NCI-H1436 treated with DMSO at 0.1 percent for 48 hours (cell line): ENCODE data around the gene DAB2IP.

Experiments used
- DNase-seq: peaks from one replicate; lab custom pipeline; 2025; lab: John Stamatoyannopoulos, UW

Gene DAB2IP

DNA sequence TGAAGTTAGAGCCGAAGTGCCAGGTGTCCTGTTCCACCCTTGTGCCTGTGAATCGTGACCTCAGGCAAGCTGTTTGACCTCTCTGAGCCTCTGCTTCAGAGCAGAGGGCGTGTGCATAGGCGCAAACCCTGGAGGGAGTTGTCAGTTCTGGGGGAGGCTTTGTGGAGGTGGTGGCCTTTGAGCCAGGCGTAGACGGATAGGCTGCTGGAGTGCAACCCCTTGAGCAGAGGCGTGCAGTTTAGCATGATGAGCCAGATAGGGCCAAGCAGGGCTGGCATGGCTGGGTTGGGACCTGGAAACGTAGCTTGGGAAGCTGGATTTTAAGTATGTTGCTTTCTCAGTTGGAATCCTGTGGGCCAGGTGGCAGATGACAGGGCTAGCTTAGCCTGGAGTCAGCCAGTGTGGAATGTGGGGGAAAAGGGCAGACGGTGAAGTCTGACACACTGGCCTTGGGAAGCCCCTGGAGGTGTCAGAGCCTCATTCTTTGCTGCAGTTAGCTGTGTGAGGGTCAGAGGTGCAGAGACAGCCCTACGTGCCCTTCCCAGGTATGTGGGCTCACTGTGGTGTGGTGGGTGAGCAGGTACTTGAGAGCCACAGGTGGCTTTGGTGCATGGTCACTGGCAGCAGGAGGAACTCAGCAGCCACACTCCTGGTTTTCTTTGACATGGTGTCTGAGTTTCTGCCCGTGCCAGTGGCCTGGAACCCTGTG lies 93.4 kb downstream of the DAB2IP start:
- no peak for DNase-seq

DNA sequence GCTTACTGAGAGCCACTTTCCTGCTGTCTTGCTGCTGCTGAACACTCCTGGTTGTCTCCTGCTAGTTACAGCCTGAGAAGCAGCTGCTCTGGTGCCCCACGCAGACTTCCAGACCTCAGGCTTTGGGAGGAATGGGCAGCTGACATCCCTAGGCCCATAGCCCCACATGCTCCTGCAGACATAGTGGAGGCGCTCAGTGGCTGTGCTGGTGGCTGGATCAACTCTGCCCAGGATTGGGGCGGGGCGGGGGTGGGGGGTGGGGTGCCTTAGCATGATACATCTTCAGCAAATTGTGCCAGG lies 93.9 kb downstream of the DAB2IP start:
- no peak for DNase-seq

DNA sequence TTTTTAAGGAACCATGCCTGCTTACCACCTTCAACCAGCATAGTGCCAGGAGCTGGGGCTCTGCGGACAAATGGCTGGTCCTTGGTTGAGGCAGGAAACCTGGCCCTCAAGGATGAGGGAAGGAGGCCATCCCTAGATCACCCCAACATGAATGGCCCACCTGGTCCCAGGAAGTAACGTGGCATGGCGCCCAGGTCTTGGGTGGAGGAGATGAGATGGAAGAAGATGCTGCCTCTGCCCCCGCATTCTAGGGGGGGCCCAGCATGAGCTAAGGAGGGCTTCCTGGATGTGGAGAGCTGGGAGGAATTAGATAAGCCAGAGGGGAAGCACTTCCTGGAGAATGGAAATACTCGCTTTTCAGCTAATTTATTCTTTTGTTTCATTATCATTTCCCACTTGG lies 95.0 kb downstream of the DAB2IP start:
- no peak for DNase-seq

DNA sequence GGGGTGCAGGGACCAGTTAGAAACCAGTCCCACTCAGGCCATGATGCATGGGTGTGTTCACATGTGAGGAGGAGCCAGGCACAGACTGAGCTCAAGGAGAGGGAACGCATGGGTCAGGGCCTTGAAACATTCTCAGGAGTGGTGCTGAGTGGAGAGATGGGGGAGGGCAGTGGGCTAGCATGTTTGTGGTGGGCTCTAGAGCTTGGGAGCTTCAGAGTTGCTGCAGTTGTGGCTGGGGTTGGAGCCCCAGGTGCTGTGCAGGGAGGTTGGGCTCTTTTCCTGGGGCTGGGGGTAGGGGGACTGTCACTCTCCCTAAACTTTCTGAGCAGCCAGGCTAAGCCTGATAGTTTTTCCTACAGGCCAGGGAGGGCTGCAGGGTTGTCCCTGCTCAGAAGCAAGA lies 95.4 kb downstream of the DAB2IP start:
- DNase-seq: no peak

DNA sequence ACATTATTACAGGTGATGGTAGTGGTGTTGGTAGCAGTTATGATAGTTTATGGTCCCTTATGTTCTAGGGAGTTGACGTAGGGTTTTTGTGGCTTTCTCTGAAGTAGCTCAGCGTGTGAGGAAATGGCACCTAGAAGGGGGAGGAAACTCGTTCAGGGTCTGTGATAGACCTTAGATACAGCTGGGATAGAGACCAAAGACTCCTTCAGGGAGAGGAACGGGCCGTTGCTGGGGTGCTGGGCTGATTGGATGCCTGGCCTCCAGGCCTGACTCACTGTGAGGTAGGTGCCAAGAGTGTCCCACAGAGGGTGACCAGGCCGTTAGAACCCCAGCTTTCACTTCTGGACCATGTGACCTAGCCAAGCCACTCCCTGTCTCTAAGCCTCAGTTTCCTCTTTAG lies 96.6 kb downstream of the DAB2IP start:
- DNase-seq: no peak

DNA sequence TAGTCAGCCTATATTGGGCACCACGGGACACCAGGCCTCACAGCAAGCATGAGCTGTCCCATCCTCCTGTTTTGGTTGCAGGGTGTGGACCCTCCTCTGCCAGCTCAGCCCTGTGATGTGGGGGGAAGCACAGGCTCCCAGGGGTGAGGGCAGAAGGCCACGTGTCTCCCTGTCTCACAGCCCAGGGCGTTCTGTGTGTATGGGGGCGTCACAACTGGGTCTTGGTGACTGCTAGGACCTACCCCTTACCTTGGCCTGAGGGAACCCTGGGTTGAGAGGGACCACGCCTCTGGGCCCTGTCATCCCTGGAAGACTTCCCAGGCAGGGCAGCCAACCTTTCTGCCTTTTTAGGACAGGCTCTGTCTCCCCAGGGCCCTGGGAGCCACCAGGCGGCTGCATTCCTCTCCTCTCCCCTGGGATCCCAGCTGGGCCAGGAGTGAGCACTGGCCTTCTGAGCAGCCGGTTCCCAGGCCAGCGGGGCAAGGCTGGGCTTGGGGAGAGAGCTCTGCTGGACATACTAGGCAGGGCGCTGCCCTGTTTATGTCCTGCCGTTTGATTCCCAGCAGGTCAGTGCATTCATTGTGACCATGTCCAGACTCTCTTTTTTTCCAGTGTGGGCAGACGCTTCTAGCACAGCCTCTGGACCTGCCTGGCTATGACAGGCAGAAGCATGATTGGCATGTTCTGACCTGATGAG lies 97.4 kb downstream of the DAB2IP start:
- DNase-seq: no peak

DNA sequence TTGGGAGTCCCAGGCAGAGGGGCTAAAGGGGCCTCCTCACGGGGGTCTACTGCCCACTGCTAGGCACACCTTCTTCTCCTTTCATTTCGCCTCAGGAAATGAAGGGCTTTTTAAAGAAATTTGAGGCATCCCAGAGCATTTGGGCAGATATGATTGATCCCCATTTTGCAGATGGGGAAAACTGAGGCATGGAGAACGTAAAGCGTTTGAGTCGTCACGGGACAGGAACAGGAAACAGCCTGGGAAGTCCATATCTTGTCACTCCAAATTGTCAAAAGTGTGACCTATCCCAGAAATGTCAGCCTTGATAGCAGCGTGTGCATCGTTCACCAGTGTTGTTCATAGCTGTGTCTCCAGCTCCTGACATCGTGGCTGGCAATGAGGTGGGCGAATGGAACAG lies 98.2 kb downstream of the DAB2IP start:
- no peak for DNase-seq

DNA sequence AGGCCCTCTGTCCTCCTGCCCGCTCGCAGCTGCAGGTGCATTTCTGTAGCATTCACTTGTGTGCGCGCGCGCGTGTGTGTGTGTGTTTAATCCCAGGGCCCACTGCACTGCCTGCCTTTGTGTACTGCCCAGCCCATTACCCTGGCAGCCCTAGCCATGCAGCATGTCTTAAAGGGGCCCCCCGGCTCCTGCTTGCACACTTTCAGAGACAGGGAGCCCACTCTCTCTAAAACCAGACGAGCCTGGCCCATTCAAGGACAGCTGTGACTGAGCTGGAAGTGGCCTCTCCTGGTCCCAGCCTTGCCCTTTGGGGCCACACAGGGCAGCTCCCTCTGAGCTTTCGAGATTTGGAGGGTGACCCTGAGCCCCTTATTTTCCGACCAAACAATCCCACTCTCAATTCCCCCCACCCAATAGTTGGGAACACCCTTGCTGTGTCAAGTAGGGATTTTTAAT lies 98.9 kb downstream of the DAB2IP start:
- no peak for DNase-seq

DNA sequence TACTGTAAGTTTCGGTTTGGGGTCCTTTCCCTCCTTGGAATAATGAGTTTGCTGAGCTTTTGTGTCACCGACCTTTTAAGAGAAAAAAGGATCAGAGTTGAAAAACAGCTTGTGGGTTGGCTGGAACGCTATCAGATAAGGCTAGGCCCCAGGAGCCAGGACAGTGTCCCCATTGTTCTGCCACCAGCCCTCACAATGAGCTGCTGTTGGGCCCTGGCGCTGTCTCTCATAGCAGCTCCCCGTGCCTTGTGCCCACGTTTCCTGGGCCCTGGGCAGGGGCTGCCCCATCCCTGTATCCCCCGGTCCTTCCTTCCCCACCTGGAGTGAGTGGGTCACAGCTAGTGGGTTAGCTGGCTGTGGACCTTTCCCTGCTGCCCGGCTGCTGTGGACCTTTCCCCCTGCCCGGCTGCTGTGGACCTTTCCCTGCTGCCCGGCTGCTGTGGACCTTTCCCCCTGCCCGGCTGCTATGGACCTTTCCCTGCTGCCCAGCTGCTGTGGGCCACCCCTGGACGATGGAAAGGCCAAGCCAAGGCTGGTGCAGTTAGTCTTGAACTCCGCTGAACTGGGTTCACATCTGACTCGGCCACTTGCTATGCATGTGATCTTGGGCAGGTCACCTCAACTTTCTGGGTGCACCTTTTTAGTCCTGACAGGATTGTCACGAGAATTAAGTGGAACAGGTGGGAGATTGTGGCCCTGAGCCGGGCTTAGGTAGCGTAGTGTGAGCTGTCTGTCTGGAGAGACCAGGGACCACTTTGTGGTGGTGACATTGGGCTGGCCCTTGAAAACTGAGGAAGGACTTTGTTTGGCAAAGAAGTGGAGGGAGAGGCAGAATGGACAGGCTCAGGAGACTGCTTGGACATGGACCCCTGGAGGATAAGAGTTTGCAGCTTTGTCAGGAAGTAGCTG lies 99.5 kb downstream of the DAB2IP start:
- DNase-seq: no peak

DNA sequence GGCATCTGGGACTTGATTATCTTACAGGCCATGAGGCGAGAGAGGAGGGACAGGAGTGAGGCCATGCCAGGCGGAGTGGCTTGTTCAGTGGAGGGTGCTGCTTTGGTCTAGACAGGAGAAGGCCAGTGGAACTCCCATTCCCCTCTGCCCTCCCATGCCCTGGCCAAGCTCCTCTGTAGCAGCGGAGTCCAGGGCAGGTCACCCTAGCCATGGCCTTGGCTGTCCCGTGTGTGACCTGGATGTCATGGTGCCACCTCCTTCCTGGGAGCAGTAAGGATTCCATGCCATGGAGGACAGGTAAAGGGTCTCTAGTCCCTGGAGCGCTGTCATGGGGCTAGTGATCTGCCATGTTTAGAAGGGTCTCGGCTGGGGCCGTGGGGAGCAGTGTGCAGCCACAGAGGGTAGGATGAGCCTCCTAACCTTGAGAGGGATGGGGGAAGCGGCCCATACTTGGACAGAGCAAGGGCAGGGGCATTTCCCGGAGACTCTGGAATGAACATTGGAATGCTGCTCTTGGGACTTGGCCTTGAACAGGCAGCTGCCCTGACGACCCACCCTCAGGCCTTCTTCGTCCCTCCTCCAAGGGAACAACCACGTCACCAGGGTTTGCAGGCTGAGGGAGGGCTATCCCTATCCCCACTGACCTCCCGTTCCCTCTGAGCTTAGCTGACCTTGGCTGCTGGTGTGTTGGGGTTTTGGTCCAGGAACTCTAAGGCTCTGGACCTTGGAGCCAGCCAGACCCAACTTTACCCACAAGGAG lies 100.4 kb downstream of the DAB2IP start:
- no peak for DNase-seq

DNA sequence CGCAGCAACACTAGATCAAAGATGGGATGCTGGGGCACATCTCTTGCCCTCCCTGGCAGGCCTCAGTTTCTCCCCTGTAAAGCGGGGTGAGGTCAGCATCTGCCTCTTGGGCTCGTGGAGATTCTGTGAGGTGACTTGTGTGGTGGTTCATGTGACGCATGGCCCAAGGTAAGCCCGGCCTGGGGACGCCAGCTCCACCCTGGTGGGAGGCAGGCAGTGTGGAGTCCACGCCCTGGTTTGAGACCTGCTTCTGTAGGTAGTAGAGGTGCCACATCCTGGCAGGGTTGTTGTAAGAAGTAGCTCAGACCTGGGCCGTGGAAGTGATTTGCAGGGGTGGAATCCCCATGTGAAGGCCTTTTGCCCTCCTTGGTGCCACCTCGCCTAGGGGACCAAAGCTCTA lies 101.5 kb downstream of the DAB2IP start:
- DNase-seq: no peak

DNA sequence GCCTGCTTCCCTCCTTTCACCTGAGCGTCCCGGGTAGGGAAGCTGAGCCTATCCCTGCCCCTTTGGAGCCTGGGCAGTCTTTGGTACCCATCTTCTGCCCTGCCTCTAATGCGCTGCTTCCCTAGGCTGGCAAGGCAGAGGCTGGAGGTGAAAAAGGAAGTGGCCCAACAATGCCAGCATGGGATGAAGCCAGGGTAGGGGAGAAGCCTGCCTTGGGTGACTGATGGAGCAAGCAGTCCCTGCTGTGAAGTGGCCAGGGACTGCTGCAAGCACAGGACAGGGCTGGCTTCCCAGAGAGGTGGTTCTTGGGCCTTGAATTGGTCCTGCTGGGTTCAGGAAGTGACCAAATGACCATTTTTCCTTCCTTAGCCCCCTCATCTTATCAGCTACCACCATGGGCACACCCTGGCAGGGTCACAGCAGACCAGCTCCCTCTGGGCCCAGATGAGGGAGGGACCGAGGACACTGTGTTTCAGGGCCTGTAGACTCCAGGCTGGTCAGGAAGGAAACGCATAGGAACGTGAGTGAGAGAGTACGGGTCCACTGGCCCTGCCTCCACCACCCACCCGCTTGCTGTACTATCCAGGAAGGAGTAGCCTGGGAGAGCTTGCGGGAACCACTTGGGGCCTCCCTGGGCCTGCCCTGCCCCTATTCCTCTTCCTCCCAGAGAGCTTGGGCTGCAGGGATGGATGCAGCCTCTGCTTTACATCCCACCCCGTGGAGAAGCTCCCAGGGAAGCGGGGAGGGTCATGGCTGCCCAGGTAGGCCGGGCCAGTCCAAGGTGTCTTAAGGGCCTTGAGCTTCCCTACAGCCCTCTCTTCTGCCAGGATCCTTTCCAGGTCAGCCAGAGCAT lies 102.6 kb downstream of the DAB2IP start:
- DNase-seq: no peak

DNA sequence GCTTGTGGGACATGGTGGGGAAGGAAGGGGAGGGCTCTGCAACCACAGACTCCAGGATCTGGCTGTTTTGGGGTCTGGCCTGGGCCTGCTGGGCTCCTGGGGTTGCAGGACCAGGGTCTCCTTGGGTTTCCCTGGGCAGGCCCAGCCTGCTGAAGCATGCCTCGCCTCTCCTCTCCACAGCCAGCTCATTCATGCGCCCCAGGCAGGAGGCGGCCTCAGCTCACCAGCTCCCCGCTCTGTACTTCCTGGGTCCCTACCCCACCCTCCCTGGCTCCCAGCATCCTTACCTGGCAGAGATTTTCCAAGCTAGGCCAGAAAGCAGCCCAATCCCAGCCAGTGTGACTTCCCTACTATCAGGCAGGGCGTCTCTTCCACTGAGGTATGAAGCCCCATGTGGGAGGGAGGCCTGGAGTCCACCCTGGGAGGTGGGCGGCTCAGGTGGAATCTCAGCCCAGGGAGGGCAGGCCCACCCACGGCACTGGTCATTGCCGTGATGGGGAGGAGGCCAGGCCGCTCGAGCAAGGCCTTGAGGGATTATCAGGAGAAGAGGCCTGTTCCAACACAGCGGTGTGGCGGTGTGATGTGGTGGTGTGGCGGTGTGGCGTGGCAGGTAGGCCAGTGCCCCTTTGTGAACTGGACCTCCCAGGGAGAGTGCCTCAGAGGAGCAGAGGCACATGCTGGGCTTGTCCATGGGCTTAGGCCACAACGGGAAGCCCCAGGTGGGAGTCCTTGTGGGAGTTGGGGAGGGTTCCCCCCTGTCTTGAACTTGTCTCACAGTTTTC lies 103.4 kb downstream of the DAB2IP start:
- DNase-seq: no peak

DNA sequence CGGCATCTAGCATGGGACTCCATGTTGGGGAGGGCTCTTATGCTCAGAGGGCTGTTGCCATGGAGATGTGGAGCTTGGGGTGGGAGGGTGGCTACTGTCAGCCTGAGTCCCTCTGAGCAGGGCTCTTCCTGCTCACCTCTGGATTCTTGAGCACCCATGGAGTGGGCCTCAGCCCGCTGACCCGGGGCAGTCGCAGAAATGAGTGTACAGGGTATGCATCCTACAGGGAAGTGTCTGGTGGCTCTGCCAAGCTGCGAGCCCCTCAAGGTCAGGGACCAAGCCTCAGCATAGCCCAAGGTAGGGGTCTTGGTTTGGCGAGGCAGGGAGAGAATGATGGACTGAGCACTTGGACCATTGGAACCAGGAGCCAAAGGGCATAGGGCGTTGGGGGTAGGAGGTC lies 104.1 kb downstream of the DAB2IP start:
- DNase-seq: no peak

DNA sequence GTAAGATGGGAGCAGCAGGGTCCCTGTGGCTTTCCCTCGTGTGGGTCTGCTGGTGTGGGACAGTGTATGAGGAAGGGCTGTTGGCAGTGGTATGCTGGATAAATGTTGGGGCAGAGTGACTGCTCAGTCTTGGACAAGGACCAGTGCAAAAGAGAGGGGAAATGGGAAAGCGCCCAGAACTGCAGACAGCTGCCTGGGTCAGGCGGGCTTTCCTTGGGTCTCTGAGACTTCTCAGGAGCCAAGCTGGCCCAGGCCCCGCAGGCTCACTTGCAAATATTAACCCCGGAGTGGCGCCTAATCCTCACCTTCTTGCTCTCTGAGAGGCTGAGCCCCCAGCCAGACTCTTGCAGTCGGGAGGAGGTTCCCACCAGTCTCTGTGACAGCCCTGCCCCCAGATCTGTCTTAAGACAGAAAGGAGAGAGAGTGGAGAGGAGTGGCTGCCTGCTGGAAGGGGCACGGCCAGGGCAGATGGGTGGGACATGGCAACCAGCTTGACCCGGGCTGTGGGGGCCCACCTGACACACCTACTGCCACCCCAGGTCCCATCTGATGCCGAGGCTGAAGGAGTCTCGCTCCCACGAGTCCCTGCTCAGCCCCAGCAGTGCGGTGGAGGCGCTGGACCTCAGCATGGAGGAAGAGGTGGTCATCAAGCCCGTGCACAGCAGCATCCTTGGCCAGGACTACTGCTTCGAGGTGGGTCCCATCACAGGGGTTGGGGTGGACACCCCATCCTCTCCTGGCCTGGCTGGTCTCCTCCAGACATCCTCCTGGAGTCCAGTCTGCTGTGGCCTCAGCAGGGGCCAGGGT lies 105.2 kb downstream of the DAB2IP start:
- no peak for DNase-seq

DNA sequence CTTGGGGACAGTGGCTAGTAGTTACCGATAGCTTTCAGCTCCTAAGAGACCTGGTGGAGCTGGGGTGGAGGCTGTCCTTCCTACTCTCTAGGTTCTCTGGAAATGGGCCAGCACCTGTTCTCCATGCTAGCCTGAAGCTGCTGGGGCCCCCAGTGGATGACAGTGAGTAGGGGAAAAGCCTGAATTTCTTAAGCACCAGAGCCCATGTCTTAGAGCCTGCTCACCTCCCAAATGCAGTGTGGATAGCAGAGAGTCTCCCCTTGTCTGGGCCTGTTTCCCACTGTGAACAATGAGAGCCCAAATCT lies 105.8 kb downstream of the DAB2IP start:
- no peak for DNase-seq

DNA sequence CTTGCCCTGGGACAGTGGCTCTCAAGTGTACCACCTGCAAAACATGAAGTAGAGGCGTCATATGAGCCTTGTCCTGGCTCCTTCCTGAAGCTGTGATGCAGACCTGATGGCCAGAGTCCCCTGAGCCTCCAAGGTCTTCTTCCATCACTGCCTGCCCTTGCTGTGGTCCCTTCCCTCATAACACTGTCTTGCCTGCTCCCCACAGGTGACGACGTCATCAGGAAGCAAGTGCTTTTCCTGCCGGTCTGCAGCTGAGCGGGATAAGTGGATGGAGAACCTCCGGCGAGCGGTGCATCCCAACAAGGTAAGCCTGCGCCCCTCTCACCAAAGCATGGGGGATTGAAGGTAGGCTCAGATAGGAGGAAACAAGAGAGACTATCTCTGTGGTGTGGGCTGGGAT lies 107.3 kb downstream of the DAB2IP start:
- no peak for DNase-seq

DNA sequence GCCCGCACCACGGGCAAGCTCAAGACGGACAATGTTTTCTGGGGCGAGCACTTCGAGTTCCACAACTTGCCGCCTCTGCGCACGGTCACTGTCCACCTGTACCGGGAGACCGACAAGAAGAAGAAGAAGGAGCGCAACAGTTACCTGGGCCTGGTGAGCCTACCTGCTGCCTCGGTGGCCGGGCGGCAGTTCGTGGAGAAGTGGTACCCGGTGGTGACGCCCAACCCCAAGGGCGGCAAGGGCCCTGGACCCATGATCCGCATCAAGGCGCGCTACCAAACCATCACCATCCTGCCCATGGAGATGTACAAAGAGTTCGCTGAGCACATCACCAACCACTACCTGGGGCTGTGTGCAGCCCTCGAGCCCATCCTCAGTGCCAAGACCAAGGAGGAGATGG lies 108.6 kb downstream of the DAB2IP start:
- no peak for DNase-seq

DNA sequence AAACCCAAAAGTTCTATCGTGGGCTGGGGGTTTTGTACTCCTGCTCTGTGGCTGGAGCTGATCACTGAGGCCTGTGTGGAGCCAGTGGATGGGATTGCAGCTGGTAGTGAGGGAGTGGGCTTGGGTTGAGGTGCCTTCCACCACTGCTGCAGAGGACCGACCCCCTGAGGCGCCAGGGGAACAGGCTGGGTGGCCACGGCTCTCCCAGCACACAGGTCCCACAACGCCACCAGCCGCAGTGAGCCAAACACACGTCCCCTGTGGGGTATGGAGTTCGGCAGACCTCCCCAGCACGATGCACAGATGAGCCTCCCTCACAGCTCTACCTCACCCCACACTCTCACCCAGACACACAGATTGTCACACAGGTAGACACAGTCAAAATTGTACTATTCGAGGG lies 109.1 kb downstream of the DAB2IP start:
- DNase-seq: no peak

DNA sequence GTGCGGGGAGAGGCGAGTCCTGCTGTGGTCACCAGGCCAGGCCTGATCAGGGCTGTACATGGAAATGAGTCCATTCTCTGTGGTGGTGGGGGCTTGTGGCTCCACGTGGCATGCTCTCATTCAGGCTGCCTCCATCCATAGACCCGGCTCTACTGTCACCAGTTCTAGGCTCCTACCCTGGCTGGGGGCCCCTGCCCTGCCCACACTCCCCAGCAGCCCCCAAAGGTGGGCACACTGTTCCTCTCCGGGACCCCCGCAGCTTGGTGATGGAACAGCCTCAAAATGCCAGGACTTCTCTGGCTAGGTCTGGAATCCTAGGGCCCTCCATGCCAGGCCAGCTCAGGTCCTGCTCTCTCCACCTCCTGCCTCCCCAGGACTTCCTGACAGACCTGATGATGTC lies 111.7 kb downstream of the DAB2IP start:
- DNase-seq: no peak
